Measurements from ENCODE around the gene CTNND2. TPM values are rescaled to one million over a fixed set of nuclear protein-coding genes. Genes with fewer than 3 reads are reported as not detected.

CTNND2 gene
- total RNA-seq, 1 donor from 2014 or later, result 0.29 TPM

DNA sequence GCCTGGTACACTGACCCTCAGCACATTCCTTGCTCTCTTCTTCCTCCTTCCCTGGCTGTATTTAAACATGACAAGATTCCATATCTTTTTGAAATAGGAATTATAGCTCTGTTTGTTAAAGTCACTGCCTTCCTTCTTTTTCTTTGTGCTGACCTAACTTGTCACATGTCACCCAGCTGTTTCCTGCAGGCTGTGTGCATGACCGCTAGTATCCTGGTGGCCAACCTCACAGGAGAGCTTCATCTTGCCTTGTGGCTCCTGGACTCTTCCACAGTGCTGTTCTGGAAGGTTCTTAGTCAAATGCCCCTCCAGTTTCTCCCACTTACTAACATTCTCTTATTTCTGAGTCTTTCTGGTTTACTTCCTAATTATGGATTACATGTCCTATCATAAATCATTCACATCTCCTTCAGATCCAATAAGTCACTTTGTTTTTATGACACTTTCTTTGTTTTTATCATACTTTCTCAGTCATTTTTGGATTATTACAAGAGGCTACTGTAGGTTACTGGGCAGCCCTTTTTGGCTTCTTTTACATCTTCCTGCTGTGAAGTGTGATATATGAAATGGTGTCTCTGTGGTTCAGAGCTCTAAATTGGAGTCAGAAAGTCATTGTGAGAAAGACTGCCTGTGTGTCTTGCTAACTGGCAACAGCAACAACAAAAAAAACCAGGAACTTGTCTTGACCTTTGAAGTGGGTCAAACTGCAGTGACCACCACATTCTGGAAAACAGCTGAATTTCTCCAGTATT lies 679.6 kb downstream of the CTNND2 start:
- no peaks in the 10 kb centered on the region for H3K27me3 ChIP-seq (ENCODE audit: control insufficient read depth, insufficient read depth, low read length)
- no peak for DNase-seq (ENCODE audit: low read depth)
- TF ChIP-seq CTCF (IDR thresholded peaks at IDR 0.05; ENCODE audit: insufficient read depth, low read length, poor library complexity, severe bottlenecking), result no peak
- no peaks in the 10 kb centered on the region for H3K36me3 ChIP-seq (ENCODE audit: control insufficient read depth, insufficient read depth, low read length)
- no peak overlapping the region for H3K4me3 ChIP-seq (ENCODE audit: low read depth, low read length)

- no peak for TF ChIP-seq CTCF (IDR thresholded peaks at IDR 0.05; ENCODE audit: insufficient read depth, low read length, poor library complexity, severe bottlenecking)
- Histone ChIP-seq H3K36me3 (ENCODE audit: control insufficient read depth, insufficient read depth, low read length) (no peaks in the 10 kb centered on the region), H3K4me3 (ENCODE audit: low read depth, low read length) (no peak overlapping the region), H3K27me3 (ENCODE audit: control insufficient read depth, insufficient read depth, low read length) (no peaks in the 10 kb centered on the region)
- DNase-seq (ENCODE audit: low read depth), result no peak
Observed at GRCh38 chr5:11222169-11222568, 682.1 kb downstream of the CTNND2 start.

GRCh38 chr5:11214864-11215644 lies 689.2 kb downstream of the CTNND2 start:
- no peak for DNase-seq (ENCODE audit: low read depth)
- TF ChIP-seq CTCF (IDR thresholded peaks at IDR 0.05; ENCODE audit: insufficient read depth, low read length, poor library complexity, severe bottlenecking), result no peak
- no peak overlapping the region for H3K4me3 ChIP-seq (ENCODE audit: low read depth, low read length)
- no peaks in the 10 kb centered on the region for H3K36me3 ChIP-seq (ENCODE audit: control insufficient read depth, insufficient read depth, low read length)
- no peaks in the 10 kb centered on the region for H3K27me3 ChIP-seq (ENCODE audit: control insufficient read depth, insufficient read depth, low read length)

DNA sequence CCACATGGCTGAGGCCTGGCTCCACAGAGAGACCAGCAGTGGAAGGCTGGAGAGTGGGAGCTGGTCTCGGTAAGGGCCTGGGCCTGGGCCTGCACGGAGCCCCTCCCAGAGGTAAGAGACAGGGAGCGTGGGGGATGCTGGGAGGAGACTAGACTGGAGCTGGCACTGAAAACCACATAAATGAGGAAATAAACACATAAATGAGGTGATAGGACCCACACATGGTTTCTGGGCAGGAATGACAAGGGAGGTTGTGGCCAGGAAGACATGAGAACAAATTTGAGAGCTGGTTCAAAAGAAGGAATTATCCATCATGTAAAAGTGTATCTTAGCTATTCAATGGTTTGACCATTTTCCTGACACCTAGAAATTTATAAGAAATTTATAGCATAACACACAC lies 691.5 kb downstream of the CTNND2 start:
- H3K27me3 ChIP-seq (ENCODE audit: control insufficient read depth, insufficient read depth, low read length), result no peaks in the 10 kb centered on the region
- no peaks in the 10 kb centered on the region for H3K36me3 ChIP-seq (ENCODE audit: control insufficient read depth, insufficient read depth, low read length)
- DNase-seq (ENCODE audit: low read depth), result no peak
- no peak for TF ChIP-seq CTCF (IDR thresholded peaks at IDR 0.05; ENCODE audit: insufficient read depth, low read length, poor library complexity, severe bottlenecking)
- H3K4me3 ChIP-seq (ENCODE audit: low read depth, low read length), result no peak overlapping the region

DNA sequence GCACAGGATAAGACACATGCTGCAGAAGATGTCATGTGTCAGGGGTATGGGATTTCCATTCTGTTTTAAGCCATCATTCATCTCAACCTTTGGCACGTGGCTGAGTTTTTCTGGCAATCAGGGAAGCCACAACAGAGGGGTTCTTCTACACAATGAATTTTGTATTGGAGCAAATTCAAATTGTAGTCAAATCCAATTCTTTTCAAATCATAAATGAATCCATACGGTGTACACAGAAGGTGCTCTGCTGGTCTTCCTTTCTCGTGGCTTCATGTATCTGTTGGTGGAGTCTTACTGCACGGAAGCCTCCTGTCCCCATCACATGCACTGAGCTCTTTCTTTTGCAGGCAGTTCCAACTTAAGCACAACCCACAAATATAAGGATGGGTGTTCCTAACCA lies 706.5 kb downstream of the CTNND2 start:
- no peak for DNase-seq (ENCODE audit: low read depth)
- no peak for TF ChIP-seq CTCF (IDR thresholded peaks at IDR 0.05; ENCODE audit: insufficient read depth, low read length, poor library complexity, severe bottlenecking)
- Histone ChIP-seq H3K27me3 (ENCODE audit: control insufficient read depth, insufficient read depth, low read length) (no peaks in the 10 kb centered on the region), H3K36me3 (ENCODE audit: control insufficient read depth, insufficient read depth, low read length) (no peaks in the 10 kb centered on the region), H3K4me3 (ENCODE audit: low read depth, low read length) (no peak overlapping the region)
